PFSK-1 (cell line): ENCODE measurements around the gene LAMB4.

Experiments
- FOXP2 ChIP-seq: optimal IDR thresholded peaks from 2 replicates; pipeline ENCODE3; 2011; ENCODE audit warnings: borderline replicate concordance, control low read depth, inconsistent platforms; ENCODE audit not compliant: insufficient read depth; ENCODE audit errors: extremely low read length, extremely low read depth
- POLR2AphosphoS5 ChIP-seq: IDR thresholded peaks from 2 replicates; pipeline ENCODE4 v1.6.1; 2012; ENCODE audit warnings: low read depth, mild to moderate bottlenecking, control low read depth, low read length, moderate library complexity
- REST ChIP-seq, 2 experiments: IDR thresholded peaks; 2 replicates each; pipeline versions ENCODE4 v1.6.1 to v1.8.0; 2011 to 2012; ENCODE audit warnings: low read depth in 2 of 2, low read length in 2 of 2, control low read depth in 1 of 2, inconsistent platforms in 1 of 2, mild to moderate bottlenecking in 1 of 2, moderate library complexity in 1 of 2; ENCODE audit not compliant: insufficient read depth in 1 of 2
- SIN3A ChIP-seq: IDR thresholded peaks from 2 replicates; pipeline ENCODE4 v1.6.1; 2012; ENCODE audit warnings: mild to moderate bottlenecking, low read length, moderate library complexity, borderline replicate concordance; ENCODE audit not compliant: insufficient read depth
- TAF1 ChIP-seq: IDR thresholded peaks from 2 replicates; pipeline ENCODE4 v1.6.1; 2012; ENCODE audit warnings: low read length, control low read depth, borderline replicate concordance; ENCODE audit not compliant: insufficient read depth

- TF ChIP-seq POLR2AphosphoS5 (no peak), TAF1 (no peak), SIN3A (no peak), REST (IDR thresholded peaks at IDR 0.05; ENCODE audit: insufficient read depth in 1 of 2, low read depth in 2 of 2, low read length in 2 of 2) (no peak), FOXP2 (no peak)
These were observed 50.9 kb downstream of the LAMB4 start for GRCh38 chr7:108079276-108079647.
